Hepatocyte (in vitro differentiated cells): ENCODE measurements around the gene PPP2R1A. TPM values are rescaled to one million over a fixed set of nuclear protein-coding genes. Genes with fewer than 3 reads are reported as not detected.

Experiments
- DNase-seq: peaks from one replicate; pipeline ENCODE4 v3.0.0-alpha.2; 2016; ENCODE audit warnings: low spot score
- H2AFZ ChIP-seq: fragments of 200-600 bp; sonication (generic); 2 replicates; pipeline ENCODE4 v1.6.0; 2016; ENCODE audit warnings: antibody characterized with exemption, mild to moderate bottlenecking
- H3K27ac ChIP-seq: fragments of 200-600 bp; sonication (generic); 2 replicates; pipeline ENCODE4 v1.5.1; 2016; ENCODE audit warnings: mild to moderate bottlenecking
- H3K27me3 ChIP-seq: fragments of 200-600 bp; sonication (generic); 2 replicates; pipeline ENCODE4 v1.6.1; 2016
- H3K36me3 ChIP-seq: fragments of 200-600 bp; sonication (generic); replicated peaks from 2 replicates; pipeline ENCODE4 v1.5.1; 2016; ENCODE audit warnings: low read depth; ENCODE audit not compliant: insufficient read depth
- H3K4me1 ChIP-seq: fragments of 200-600 bp; sonication (generic); 2 replicates; pipeline ENCODE4 v1.5.1; 2016; ENCODE audit warnings: mild to moderate bottlenecking, moderate library complexity; ENCODE audit not compliant: insufficient read depth
- H3K4me2 ChIP-seq: fragments of 200-600 bp; sonication (generic); 2 replicates; pipeline ENCODE4 v1.6.0; 2016
- H3K4me3 ChIP-seq: fragments of 200-600 bp; sonication (generic); 2 replicates; pipeline ENCODE4 v1.5.1; 2016; ENCODE audit warnings: mild to moderate bottlenecking
- H3K79me2 ChIP-seq: fragments of 200-600 bp; sonication (generic); 2 replicates; pipeline ENCODE4 v1.6.0; 2017; ENCODE audit warnings: mild to moderate bottlenecking
- H3K9me2 ChIP-seq: fragments of 200-600 bp; sonication (generic); replicated peaks from 2 replicates; pipeline ENCODE4 v1.6.0; 2017; ENCODE audit warnings: mild to moderate bottlenecking; ENCODE audit not compliant: insufficient read depth
- H3K9me3 ChIP-seq: fragments of 200-600 bp; sonication (generic); 2 replicates; pipeline ENCODE4 v1.5.1; 2016; ENCODE audit warnings: low read depth, mild to moderate bottlenecking
- H4K20me1 ChIP-seq: fragments of 200-600 bp; sonication (generic); 2 replicates; pipeline ENCODE4 v1.6.0; 2016; ENCODE audit warnings: mild to moderate bottlenecking; ENCODE audit not compliant: insufficient read depth, poor library complexity, severe bottlenecking
- EZH2 ChIP-seq: fragments of 200-600 bp; sonication (generic); IDR thresholded peaks from 2 replicates; pipeline ENCODE4 v1.6.1; 2016; ENCODE audit warnings: antibody characterized with exemption, mild to moderate bottlenecking, borderline replicate concordance
- EZH2phosphoT487 ChIP-seq: fragments of 200-600 bp; sonication (generic); IDR thresholded peaks from one replicate; pipeline ENCODE4 v1.6.1; 2018; ENCODE audit warnings: antibody characterized with exemption, mild to moderate bottlenecking, low read depth, moderate library complexity; ENCODE audit not compliant: unreplicated experiment, severe bottlenecking
- WGBS: methylation state at CpG from one replicate; pipeline ENCODE4 v1.1.6; 2016; ENCODE audit warnings: low lambda C conversion rate; ENCODE audit errors: missing lambda C conversion rate; 5-methylcytosine and 5-hydroxymethylcytosine counted together
- polyA plus RNA-seq: library from polyadenylated mRNA; unstranded; fragments of >200 nt; fragmentation: Nextera tagmentation; extraction: Ambion mirVana; gene quantifications from 2 replicates; pipeline ENCODE4 v1.2.1, GENCODE V29; 2016
- total RNA-seq: library from RNA; depleted of rRNA; stranded (reverse); fragments of >200 nt; gene quantifications from 2 replicates; pipeline ENCODE4 v1.2.3, GENCODE V29; 2014
- TF ChIP-seq, protein P1 (sequence below): fragments of 200-600 bp; sonication (generic); IDR thresholded peaks from 2 replicates; pipeline ENCODE4 v1.5.1; 2016; ENCODE audit warnings: antibody characterized with exemption, mild to moderate bottlenecking; ENCODE audit not compliant: poor library complexity

The PPP2R1A gene
- total and polyA plus RNA-seq, 2 experiments from 2014 or later: 181 to 283 TPM

DNA sequence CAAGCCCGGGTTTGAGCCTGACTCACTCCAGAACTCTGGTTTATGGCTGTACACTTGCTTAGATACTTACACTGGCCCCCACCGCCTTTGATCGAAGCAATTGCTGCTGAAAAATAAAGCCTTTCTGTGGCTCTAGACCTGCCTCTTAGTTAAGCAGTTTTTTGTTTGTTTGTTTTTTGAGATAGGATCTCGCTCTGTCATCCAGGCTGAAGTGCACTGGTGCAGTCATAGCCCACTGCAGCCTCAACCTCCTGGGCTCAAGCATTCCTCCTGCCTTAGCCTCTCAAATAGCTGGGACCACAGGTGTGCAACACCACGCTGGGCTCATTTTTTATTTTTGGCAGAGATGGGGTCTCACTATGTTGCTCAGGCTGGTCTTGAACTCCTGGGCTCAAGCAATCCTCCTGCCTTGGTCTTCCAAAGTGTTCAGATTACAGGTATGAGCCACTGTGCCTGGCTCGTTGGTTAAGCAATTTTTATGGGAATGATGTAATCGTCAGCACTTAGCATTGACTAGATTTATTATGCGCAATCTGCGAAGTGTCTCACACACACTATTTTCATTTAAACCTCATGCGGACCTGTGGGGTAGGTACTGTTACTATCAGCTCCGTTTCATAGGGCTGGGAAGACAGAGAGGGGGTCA lies 22.2 kb downstream of the PPP2R1A start:
- Histone ChIP-seq H3K27ac (no peak overlapping the region), H3K9me3 (no peaks in the 10 kb centered on the region), H2AFZ (no peak overlapping the region), H3K27me3 (no peaks in the 10 kb centered on the region), H3K9me2 (no peaks in the 10 kb centered on the region), H3K4me3 (no peak overlapping the region), H3K79me2 (peaks cover 10% of the 10 kb centered on the region), H3K4me1 (no peaks in the 10 kb centered on the region), H3K36me3 (no peaks in the 10 kb centered on the region), H3K4me2 (no peak overlapping the region), H4K20me1 (peaks cover 7% of the 10 kb centered on the region)
- DNase-seq: no peak
- TF ChIP-seq EZH2: no peak
- no peak for TF ChIP-seq EZH2phosphoT487
- TF ChIP-seq, protein P1, sequence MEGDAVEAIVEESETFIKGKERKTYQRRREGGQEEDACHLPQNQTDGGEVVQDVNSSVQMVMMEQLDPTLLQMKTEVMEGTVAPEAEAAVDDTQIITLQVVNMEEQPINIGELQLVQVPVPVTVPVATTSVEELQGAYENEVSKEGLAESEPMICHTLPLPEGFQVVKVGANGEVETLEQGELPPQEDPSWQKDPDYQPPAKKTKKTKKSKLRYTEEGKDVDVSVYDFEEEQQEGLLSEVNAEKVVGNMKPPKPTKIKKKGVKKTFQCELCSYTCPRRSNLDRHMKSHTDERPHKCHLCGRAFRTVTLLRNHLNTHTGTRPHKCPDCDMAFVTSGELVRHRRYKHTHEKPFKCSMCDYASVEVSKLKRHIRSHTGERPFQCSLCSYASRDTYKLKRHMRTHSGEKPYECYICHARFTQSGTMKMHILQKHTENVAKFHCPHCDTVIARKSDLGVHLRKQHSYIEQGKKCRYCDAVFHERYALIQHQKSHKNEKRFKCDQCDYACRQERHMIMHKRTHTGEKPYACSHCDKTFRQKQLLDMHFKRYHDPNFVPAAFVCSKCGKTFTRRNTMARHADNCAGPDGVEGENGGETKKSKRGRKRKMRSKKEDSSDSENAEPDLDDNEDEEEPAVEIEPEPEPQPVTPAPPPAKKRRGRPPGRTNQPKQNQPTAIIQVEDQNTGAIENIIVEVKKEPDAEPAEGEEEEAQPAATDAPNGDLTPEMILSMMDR: no peak
- WGBS: 95% methylated on average over 11 of the region's 11 CpGs

DNA sequence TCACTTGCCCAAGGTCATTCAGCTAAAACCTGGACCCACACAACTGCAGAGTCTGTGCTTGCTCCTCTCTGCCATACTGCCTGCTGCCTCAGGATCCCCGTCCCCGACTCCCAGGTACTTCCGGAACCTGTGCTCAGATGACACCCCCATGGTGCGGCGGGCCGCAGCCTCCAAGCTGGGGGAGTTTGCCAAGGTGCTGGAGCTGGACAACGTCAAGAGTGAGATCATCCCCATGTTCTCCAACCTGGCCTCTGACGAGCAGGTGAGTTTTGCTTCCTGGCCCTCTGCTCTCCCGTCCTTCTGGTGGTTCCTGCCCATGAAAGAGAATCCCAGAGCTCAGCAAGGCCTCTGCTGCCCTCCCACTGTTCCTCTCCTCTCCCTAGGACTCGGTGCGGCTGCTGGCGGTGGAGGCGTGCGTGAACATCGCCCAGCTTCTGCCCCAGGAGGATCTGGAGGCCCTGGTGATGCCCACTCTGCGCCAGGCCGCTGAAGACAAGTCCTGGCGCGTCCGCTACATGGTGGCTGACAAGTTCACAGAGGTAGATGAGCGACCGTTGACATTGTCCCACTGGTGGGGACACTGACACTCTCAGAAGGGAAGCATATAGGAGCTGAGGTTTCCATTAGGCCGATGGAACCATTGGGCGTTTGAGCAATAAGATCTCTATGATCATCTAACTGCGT lies 22.9 kb downstream of the PPP2R1A start:
- no peaks in the 10 kb centered on the region for H3K27me3 ChIP-seq
- H3K9me2 ChIP-seq: no peaks in the 10 kb centered on the region
- TF ChIP-seq EZH2 (no peak), EZH2phosphoT487 (no peak)
- TF ChIP-seq, protein P1: no peak
- no peak overlapping the region for H3K4me3 ChIP-seq
- H3K4me1 ChIP-seq: no peaks in the 10 kb centered on the region
- no peak overlapping the region for H3K4me2 ChIP-seq
- H4K20me1 ChIP-seq: peaks cover 7% of the 10 kb centered on the region
- peaks cover 3% of the 10 kb centered on the region for H3K79me2 ChIP-seq
- no peaks in the 10 kb centered on the region for H3K36me3 ChIP-seq
- no peaks in the 10 kb centered on the region for H3K9me3 ChIP-seq
- DNase-seq: no peak
- 97% methylated on average over 25 of the region's 25 CpGs for WGBS
- no peak overlapping the region for H2AFZ ChIP-seq
- no peak overlapping the region for H3K27ac ChIP-seq

DNA sequence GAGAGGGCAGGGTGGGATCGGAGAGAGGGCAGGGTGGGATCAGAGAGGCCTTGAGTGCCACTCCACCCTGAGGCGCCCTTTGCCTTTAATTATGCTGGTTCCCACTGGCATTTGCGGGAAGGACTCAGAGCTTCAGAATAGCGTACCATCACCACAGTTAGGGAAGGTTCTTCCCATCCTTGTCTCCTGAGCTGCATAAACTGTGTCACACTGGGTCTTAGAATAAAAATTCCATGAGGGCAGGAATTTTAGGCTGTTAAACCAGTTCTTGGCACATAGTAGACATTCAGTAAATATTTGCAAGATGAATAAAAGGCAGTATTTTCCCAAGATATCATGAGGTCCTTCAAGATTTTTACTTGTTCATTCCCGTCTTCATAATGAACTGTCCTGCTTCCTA lies 24.4 kb downstream of the PPP2R1A start:
- Histone ChIP-seq H3K36me3 (peaks cover 1% of the 10 kb centered on the region), H3K79me2 (peaks cover 2% of the 10 kb centered on the region), H3K4me1 (no peaks in the 10 kb centered on the region), H3K9me2 (no peaks in the 10 kb centered on the region), H3K9me3 (no peaks in the 10 kb centered on the region), H2AFZ (no peak overlapping the region), H3K4me3 (no peak overlapping the region), H3K27ac (no peak overlapping the region), H3K4me2 (no peak overlapping the region), H3K27me3 (no peaks in the 10 kb centered on the region), H4K20me1 (peaks cover 11% of the 10 kb centered on the region)
- TF ChIP-seq EZH2 (no peak), EZH2phosphoT487 (no peak)
- TF ChIP-seq, protein P1: no peak
- WGBS: 94% methylated on average over 5 of the region's 5 CpGs
- DNase-seq: no peak
